Activated gamma-delta T cell (primary cell): ENCODE data around the gene MYLK4.

ENCODE experiments used
- DNase-seq: peaks from one replicate; lab custom pipeline; 2025; lab: John Stamatoyannopoulos, UW

The MYLK4 gene

DNA sequence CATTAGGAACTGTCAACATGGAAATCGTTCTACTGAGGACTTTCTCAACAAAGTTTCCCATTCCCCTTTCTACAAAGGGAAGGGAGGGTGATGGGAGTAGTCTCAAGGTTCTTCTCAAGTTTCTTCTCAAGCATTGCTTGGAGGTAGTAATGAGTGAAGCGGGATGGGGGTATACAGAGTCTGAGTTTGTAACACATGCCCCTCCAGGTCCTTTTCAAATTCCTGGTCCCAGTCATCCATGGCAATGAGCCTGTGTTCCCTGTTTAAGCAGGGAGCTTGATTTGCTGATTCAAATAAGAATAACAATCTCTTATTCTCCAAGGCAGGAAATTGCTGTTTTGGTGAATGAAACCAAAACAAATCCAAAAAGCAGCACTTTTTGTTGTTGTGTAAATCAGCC, 45.5 kb downstream of the MYLK4 start:
- no peak for DNase-seq

DNA sequence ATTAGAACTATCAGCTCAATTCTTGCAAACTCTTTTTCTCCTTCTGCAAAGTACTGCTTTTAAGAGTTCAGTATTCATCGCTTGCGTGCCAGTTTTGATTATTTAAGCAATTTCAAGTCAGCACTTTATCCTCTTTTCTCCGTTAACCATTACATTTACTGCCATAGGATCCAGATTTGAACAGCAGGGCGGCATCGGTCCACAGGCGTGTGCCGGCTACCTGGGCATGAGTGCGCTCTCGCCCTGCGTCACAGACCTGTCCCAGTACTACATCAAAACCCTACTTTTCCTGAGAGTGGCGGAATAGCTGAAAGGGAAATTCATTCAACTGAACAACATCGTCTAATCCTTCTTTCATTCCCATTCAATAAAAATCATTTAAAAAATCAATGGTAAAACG, 53.4 kb downstream of the MYLK4 start:
- DNase-seq: no peak

DNA sequence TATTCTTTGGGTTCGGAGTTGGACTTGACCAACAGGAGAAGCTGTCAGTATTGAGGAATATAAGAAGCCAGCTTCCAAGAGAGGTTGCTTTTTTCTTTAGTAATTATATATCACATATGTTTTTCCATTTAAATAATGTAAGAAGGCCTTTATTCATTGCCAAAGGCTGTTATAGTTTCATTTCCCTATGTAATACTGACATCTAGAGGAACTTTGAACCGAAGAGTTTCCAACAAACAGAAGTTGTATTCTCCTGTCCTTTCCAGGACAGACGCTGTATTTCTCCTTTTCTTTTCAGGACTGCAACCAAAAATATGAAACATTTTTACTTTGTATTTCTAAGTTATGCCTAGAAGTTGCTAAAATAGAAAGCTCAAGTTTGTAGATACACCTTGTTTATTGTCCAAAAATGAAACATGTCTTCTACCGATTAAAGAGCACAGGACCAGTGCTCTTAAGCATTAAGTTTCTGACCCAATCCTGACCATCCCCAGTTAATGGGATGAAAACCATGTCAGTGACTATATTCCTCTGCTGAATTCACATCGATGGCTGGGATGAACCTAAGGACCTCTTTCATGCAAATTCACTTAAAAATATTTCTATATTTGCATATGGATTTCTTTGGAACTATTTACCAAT, 55.1 kb downstream of the MYLK4 start:
- no peak for DNase-seq

DNA sequence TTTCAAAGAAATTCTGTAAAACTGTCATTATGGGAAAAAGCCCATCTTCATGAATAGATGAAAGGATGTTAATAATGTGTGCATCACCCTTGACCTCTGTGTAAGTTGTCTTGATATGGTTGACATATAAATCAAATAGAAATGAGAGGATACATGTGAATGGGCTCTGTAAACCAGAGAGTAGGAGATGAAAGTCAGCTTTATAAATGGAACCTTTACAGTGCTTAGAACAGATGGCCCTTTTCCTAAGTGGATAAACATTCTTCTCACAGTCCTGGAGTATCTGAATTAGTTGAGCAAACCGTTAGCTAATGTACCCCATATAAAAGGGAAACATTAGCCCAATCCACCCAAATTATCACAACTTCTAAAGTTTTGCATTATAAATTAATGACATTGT, 57.5 kb downstream of the MYLK4 start:
- no peak for DNase-seq

DNA sequence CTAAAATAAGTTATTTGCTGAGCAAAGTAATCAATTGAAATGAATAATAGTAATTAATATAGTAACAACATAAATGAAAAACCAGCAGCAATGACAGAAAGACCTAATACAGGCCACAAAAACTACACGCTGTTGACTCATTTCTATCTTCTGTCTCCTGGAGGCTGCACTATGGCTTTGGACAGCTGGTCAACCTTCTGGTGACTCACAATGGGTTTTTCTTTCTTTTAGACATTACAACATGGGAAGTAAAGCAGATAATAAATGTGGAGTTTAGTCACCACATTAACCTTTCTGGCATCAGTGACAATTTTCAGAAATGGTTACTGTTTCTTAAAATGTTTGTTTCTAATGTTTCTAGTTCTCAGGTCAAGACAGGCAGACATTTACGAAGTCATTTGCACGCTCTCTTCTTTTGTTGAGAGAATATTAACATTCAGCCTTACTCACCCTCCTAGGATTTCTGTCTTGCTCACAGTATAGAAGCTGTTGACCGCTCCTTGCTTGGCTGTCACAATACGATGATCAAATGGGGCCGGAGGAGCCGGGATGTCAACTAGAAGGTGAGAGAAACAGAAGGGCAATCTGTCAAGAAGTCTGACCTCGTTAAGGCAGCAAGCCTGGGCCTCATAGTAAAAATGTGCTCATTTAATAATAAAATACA, 62.2 kb downstream of the MYLK4 start:
- no peak for DNase-seq

DNA sequence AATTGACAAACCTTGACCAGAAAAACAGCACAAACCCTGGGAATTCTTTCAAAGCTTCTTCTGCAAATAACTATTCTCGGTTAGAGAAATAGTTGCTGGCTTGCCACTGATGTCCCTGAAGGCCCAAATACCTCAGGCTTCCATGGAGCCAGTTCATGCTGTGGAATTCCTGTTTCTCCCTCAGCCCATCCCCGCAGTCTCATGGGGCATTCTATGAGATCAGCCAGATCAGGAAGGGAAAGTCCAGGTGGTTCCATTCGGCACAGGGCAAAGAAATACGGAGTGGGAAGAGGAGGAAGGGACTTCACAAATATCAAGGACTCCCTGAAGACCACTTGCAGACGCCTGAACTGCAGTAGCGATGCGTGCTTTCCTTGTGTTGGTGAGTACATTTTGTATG, 63.3 kb downstream of the MYLK4 start:
- no peak for DNase-seq

DNA sequence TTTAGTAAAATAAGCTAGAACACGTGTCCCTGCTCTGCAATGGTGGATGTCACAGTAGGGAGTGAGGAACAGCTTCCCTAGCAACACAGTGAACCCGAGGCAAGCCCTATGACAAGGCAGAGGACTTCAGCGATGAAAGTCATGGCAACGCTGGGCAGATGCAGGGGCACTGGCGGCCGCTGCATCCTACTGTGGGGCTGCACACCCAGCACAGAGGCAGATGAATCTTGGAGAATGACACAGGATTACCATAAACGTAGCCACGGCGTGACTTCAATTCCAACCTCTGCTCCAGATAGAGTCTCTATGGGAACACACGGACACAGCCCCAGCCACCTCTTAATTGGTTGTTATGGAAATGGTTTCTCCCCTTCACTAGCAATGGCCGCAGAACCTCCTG, 64.2 kb downstream of the MYLK4 start:
- no peak for DNase-seq

DNA sequence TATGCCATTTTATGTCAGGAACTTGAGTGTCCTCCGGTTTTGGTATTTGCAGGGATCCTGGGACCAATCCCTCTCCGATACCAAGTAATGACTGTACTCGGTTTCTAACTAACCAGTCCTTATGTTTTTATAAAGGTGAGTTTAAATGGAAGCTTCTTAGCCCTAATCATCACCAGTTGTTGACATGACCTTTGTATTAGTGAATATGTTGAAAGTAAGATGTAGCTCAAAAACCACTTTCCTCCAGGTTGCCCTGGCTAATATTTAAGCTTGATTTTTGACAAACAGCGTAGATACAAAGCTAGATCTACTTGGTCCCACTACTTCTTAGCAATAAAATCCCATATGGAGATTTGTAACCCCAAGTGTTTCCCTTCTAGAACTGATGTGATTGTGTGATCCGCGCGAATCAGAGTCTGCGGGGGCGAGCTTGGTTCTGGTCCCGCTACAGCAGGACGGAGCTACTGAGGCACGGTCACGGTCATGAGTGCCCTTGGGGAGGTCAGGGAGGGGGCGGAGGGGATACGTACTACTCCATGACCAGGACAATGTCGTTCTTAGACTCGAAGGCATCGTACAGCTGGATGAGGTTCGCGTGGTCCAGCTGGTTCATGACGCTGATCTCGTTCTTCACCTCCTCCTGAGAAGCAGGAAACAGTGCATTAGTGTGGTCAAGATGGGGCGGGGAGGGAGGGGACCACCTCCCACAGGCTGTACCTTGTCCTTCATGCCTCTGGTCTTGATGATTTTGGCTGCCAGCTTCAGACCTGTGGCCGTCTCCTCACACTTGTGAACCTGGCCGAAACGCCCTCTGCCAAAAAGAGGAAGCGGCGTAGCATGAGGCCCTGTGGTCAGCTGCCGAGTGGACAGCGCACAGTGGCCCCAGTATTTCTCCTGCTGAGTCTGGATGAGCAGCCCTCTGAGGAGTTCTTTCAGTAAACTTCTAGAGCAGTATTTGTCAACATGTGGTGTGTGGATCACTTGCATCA, 65.7 kb downstream of the MYLK4 start:
- no peak for DNase-seq

DNA sequence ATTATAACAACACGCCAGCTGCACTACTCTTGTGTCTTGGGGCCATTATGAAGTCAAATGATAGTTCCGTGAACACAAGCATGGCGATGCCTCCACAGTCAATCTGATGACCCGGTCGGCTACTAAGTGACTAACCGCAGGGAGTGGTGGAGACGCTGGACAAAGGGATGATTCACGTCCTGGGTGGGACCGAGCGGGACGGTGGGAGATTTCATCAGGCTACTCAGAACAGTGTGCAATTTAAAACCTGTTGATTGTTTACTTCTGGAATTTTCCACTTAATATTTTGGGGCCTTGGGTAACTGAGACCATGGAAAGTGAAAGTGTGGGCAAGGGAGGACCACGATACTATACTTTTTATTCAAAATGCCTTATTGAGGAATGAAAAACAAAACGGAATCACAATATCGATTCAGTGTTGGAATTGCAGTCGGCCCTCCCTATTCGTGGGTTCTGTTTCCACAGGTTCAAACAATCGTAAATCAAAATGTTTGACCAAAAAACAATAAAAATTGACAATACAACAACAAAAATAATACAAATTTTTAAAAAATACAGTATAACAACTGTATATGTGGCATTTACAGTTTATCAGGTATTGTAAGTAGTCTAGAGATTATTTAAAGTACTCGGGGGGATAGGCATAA, 66.5 kb downstream of the MYLK4 start:
- no peak for DNase-seq

DNA sequence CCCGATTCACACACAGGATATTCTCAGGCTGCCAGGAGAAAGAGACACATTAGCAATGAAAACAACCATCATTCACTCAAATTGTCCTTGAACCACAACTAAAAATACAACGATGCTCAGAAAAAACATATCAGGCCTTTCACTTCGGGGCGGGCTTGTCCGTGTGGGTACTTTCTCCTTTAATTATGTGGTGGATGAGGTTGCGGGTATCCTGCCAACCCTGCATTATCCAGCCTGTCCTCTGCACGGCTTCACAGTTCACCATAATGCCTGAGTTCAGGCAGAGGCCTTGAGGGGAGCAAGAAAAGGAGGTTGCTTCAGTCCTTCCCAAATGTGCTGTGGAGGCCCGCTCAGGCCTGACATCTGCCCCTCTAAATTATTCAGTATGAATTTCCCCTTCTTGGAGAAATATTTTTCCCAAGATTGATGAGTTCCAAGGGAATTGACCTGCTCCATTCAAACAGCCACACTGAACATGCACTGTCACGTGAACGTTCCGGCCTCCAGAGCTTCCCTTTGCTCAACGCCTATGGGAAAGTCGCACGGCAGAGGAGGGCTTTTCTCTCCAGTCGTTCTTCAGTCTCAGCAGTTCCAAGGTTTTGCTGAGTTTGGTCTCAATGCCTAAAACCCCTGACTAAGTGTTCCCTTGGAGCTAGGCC, 70.3 kb downstream of the MYLK4 start:
- DNase-seq: no peak

DNA sequence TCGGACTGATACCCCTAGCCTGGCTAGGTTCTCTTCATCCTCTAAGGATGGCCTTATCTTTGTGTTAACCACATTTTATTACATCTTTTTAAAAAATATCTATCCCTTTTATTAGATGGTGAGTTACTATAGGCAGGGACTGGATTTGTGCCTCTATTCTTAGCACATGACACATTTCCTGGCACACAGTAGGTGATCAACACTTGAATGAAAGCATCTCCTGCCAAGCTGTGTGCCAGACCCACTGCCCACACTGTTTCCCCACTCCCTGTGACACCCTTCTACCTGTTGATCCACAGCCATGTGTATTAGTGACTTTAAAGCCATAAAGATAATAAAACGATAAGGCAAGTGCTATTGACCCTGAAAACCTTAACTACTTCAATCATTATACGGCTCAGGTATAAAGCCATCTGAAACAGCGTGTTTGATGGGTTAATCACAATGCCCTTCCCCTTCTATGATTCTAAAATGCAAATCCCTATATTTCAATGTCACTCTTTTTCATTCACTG, 73.6 kb downstream of the MYLK4 start:
- no peak for DNase-seq

DNA sequence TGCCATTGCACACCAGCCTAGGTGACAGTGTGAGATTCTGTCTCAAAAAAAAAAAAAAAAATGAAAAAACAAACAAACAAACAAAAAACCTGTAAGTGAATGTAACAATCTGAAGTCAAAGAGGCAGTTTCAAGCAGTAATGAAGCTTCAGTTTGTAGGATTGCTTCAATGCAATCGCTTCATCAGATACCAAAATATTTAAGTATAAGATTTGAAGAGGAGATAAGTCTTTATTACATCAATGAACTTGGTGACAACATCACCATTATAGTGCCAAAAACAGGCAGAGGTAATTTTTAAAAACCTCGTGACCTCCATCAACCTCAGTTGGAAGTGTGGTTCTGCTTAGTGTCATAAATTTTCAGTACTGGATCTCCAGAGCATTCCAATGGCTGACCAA, 74.7 kb downstream of the MYLK4 start:
- no peak for DNase-seq

DNA sequence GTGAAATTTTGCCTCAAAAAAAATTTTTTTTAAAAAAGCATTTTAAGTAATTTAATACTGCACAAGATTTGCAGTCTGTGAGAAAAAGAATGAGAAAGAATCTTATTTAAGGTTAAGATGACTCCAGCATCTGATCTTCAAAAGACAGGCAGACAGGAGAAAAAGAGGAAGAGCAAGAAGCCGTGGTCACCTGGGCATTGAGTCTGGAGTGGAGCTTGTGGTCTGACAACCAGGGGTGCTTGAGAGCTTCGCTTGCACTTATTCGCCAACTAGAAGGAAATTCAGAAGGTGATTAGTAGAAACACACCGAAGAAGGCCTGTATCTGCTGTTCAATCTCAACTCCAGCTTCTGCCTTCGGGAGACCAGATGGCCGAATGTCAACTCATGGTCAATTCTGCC, 75.9 kb downstream of the MYLK4 start:
- DNase-seq: no peak

DNA sequence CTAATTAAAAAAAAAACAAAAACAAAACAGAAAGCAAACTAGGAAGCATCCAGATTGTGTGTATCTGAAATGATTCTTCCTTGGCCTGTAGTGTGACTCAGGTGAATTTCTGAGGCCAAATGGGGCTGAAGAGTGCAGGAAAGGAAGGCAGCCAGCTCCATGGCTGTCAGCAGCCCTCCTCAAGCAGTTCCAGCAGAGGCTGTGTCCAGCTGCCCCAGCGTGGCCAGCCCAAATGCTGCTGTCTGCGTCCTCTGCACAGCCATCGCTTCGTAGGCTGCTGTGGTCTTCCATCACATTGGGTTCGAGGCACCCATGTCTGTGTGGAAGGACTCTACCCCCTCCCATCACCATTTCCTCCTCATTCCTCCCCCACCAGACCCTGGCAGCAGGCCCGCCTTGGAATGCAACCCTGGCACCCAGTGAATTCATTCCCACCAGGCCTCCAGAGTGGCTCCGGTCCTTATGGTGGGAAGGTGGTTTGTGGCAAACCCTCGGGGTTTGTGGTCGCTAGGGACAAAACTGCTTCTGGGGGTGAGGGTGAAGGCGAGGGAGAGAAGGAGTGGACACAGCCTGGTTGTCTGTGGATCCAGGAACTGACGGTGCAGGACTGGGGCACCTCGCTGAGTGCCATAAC, 81.5 kb downstream of the MYLK4 start:
- no peak for DNase-seq

DNA sequence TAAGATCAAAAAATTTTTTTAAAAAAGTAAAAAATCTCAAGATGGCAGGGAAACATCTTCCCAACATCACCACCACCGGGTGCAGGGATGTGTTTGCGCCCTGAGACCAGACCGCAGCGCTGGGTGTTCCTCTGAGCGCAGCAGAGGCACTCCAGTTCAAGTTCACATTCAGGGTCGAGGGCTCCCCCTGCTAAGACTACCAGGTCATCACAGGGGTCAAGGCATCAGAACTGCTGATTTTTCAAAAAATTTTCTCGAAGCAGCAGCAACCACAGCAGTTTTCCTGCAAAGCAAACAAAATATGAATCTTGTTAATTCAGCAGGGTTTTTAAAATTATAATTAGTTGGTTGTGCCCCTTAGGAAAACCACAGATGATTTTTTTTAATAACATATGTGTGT, 83.1 kb downstream of the MYLK4 start:
- DNase-seq: no peak

DNA sequence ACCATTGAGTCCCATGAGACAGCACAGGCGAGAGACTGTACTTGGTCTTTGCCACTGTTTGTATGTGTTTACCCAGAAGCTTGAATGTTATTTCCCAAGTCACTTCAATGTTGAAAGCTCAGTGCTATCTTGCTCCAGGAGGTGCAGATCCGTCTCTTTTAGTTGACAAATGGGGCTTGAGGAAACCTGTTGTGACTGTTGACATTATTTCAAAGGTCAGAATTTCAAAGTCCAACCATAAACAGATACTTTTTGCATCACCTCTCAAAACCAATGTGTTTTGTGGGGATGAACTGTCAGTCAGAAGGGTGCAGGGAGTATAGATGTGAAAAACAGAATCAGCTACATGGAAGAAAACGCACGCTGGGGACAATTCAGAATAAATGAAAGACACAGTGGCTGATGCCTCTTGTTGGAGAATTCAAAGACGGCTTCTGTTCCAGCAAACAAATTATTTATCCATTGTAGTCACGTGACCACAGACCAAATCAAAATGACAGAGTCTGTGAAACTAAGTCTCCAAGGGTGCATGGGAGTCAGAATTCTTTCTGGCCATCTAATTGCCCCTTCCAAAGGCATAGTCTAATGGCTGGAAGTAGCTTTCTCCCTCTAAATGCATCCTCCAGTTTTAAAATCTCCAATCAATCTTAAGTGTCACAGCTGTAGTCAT, 83.7 kb downstream of the MYLK4 start:
- DNase-seq: no peak

DNA sequence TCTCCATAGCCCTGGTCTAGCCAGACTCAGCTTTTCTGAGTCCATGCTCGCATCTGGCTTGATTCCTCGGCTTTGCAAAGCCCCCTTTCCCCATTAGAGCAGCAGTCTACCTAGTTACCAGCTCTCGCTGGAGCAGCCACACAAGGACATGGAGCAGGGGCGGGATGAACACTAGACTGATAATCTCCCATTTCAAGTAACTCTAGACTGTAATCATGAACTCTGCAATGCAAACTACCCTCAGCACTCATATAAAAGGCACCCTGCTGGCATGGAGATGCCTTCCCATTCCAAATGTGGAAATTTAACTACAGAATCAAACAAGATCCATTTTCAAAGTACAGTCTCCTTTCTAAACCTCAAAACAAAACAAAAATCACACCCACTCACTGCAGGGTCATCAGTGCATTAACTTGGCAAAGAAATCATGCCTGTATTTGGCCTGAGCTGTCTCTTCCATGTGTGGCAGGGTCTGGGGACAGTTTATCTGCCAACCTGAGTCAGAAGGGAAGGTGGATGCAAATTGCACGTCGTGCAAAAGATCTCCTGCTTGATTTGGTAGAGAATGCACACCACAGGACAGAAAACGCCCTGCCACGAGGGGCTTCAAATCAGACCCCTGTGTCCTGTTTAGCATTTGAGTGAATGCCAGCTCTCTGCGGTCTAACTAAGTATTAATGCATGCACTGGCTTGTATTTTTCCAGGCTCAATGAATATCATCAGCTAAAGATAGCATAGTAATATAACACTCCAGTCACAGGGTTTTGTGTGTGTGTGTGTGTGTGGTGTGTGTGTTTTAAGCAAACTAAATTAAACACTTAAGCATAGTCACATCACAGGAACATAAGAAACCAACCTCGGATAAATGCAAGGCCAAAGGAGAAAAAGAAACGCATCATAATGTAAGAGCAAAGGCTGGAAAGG, 85.3 kb downstream of the MYLK4 start:
- DNase-seq: no peak

DNA sequence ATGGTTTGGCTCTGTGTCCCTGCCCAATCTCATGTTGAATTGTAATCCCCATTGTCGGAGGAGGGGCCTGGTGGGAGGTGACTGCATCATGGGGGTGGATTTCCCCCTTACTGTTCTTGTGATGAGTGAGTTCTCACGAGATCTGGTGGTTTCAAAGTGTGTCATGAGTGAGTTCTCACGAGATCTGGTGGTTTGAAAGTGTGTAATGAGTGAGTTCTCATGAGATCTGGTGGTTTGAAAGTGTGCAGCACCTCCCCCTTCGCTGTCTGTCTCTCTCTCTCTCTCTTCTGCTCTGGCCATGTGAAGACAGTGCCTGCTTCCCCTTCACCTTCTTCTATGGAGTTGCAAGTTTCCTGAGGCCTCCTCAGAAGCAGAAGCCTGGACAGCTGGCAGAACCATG, 87.6 kb downstream of the MYLK4 start:
- DNase-seq: no peak

DNA sequence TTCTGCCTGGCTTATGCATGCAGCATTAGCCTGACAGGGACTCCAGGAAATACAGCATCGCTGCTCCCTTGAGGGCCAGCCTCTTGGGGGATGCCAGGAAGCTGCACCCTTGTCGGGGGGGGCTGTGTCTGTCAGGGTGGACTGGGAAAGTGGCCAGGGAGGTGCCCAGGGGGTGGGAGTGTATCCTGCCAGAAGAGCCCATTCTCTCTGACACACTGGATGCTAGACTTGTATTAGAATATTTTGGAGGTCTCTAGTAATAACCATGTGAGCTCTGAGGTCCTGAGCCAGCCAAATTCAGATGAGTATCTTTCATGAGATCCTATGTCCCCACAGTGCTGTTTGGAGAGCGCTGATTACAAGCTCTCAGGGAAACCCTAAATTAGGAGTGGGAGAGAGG, 89.1 kb downstream of the MYLK4 start:
- DNase-seq: no peak
